Trophoblast cell (in vitro differentiated cells and primary cell): ENCODE results near the gene SLC25A23.
A peak's percentile ranks its signal among the peaks of the same experiment; 100 is the strongest.

Source experiments
- DNase-seq, 2 donors: peaks; one replicate each; pipeline ENCODE4 v3.0.0-alpha.2; 2016
- H2AFZ ChIP-seq: 2 replicates; pipeline ENCODE4 v1.6.1; 2013; ENCODE audit warnings: low read length, moderate library complexity, mild to moderate bottlenecking; ENCODE audit not compliant: insufficient read depth, poor library complexity
- H2AK5ac ChIP-seq: 2 replicates; pipeline ENCODE4 v1.6.1; 2013; ENCODE audit warnings: mild to moderate bottlenecking, low read length
- H2BK120ac ChIP-seq: 2 replicates; pipeline ENCODE4 v1.6.1; 2013; ENCODE audit warnings: low read length, mild to moderate bottlenecking, moderate library complexity; ENCODE audit not compliant: insufficient read depth, poor library complexity
- H2BK12ac ChIP-seq: 2 replicates; pipeline ENCODE4 v1.6.1; 2013; ENCODE audit warnings: mild to moderate bottlenecking, low read length, moderate library complexity
- H2BK5ac ChIP-seq: 2 replicates; pipeline ENCODE4 v1.6.1; 2013; ENCODE audit warnings: low read length, low read depth, moderate library complexity, mild to moderate bottlenecking; ENCODE audit not compliant: poor library complexity
- H3K14ac ChIP-seq: 2 replicates; pipeline ENCODE4 v1.6.1; 2013; ENCODE audit warnings: mild to moderate bottlenecking, low read length
- H3K18ac ChIP-seq: 2 replicates; pipeline ENCODE4 v1.6.1; 2013; ENCODE audit warnings: mild to moderate bottlenecking, low read length
- H3K23ac ChIP-seq: 2 replicates; pipeline ENCODE4 v1.6.1; 2013; ENCODE audit warnings: low read length
- H3K27ac ChIP-seq: 2 replicates; pipeline ENCODE4 v1.5.1; 2013; ENCODE audit warnings: low read depth, mild to moderate bottlenecking, inconsistent platforms, low read length, moderate library complexity
- H3K27me3 ChIP-seq: 2 replicates; pipeline ENCODE4 v1.6.1; 2013; ENCODE audit warnings: inconsistent platforms, mild to moderate bottlenecking, low read length, moderate library complexity; ENCODE audit not compliant: insufficient read depth
- H3K36me3 ChIP-seq, 2 experiments: 1 replicate in 1 of 2; 2 replicates in 1 of 2; pipeline ENCODE4 v1.6.1; 2013; ENCODE audit warnings: low read length in 2 of 2, mild to moderate bottlenecking in 2 of 2, moderate library complexity in 1 of 2; ENCODE audit not compliant: insufficient read depth in 2 of 2, control insufficient read depth in 1 of 2
- H3K4ac ChIP-seq: 2 replicates; pipeline ENCODE4 v1.6.1; 2013; ENCODE audit warnings: low read depth, mild to moderate bottlenecking, low read length, moderate library complexity
- H3K4me1 ChIP-seq, 2 experiments: 1 replicate in 1 of 2; 2 replicates in 1 of 2; pipeline ENCODE4 v1.6.1; 2013; ENCODE audit warnings: low read length in 2 of 2, mild to moderate bottlenecking in 2 of 2, moderate library complexity in 1 of 2; ENCODE audit not compliant: insufficient read depth in 2 of 2, control insufficient read depth in 1 of 2
- H3K4me2 ChIP-seq: 2 replicates; pipeline ENCODE4 v1.6.1; 2013; ENCODE audit warnings: inconsistent platforms, mild to moderate bottlenecking, low read length, moderate library complexity
- H3K4me3 ChIP-seq: 2 replicates; pipeline ENCODE4 v1.5.1; 2013; ENCODE audit warnings: mild to moderate bottlenecking, low read depth, low read length, inconsistent platforms
- H3K79me1 ChIP-seq: one replicate; pipeline ENCODE4 v1.6.1; 2013; ENCODE audit warnings: low read length
- H3K79me2 ChIP-seq: 2 replicates; pipeline ENCODE4 v1.6.1; 2013; ENCODE audit warnings: low read length, mild to moderate bottlenecking; ENCODE audit not compliant: control insufficient read depth, insufficient read depth, poor library complexity
- H3K9ac ChIP-seq: 2 replicates; pipeline ENCODE4 v1.6.1; 2013; ENCODE audit warnings: mild to moderate bottlenecking, low read length
- H3K9me3 ChIP-seq: 2 replicates; pipeline ENCODE4 v1.6.1; 2013; ENCODE audit warnings: low read depth, mild to moderate bottlenecking, control low read depth, inconsistent platforms, low read length; ENCODE audit not compliant: insufficient read depth
- H4K12ac ChIP-seq: 2 replicates; pipeline ENCODE4 v1.6.1; 2013; ENCODE audit warnings: low read depth, mild to moderate bottlenecking, low read length, moderate library complexity
- H4K8ac ChIP-seq: 2 replicates; pipeline ENCODE4 v1.6.1; 2013; ENCODE audit warnings: low read depth, mild to moderate bottlenecking, low read length, moderate library complexity
- H4K91ac ChIP-seq: one replicate; pipeline ENCODE4 v1.6.1; 2013; ENCODE audit warnings: low read depth, mild to moderate bottlenecking, low read length, moderate library complexity
- WGBS: extraction: QIAGEN DNeasy Blood & Tissue Kit; methylation state at CpG from one replicate; pipeline ENCODE4 v1.1.7; 2013; ENCODE audit warnings: missing lambda C conversion rate; ENCODE audit not compliant: insufficient read length, insufficient coverage; ENCODE audit errors: extremely low coverage; 5-methylcytosine and 5-hydroxymethylcytosine counted together

Gene SLC25A23

GRCh38 chr19:6475321-6476108 is 15.9 kb upstream of the SLC25A23 start:
- Histone ChIP-seq H3K79me2 (no peaks in the 10 kb centered on the region), H2BK12ac (no peak overlapping the region), H3K4me3 (peak overlapping the region; percentile 53), H2AFZ (peak overlapping the region; percentile 23), H2BK5ac (no peak overlapping the region), H3K4me2 (peak overlapping the region; percentile 49), H3K4me1 (peaks cover 10 to 14% of the 10 kb centered on the region in 2 experiments), H4K91ac (no peak overlapping the region), H4K12ac (no peak overlapping the region), H3K14ac (no peak overlapping the region), H3K23ac (no peak overlapping the region), H3K79me1 (no peaks in the 10 kb centered on the region), H2AK5ac (no peak overlapping the region), H2BK120ac (no peak overlapping the region), H3K27me3 (no peaks in the 10 kb centered on the region), H3K18ac (no peak overlapping the region), H3K36me3 (no peaks in the 10 kb centered on the region), H3K4ac (no peak overlapping the region), H3K9me3 (peaks cover 9% of the 10 kb centered on the region), H3K27ac (no peak overlapping the region), H4K8ac (no peak overlapping the region), H3K9ac (no peak overlapping the region)
- no CpG with 5 or more reads among the region's 52 CpGs for WGBS
- DNase-seq = no peak

DNA sequence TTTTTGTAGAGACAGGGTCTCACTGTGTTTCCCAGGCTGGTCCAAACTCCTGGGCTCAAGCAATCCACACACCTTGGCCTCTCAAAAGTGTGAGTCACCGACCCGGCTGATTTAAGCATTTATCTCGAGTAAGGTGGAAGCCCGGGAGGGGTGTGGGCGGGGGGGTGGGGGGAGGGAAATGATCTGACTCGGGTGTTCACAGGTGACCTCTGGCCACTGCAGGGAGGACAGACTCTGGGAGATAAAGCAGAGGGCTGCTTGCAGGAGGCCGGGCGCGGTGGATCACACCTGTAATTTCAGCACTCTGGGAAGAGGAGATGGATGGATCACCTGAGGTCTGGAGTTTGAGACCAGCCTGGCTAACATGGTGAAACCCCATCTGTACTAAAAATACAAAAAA is 14.1 kb upstream of the SLC25A23 start:
- no peak overlapping the region for H3K23ac ChIP-seq
- no peak overlapping the region for H2BK12ac ChIP-seq
- no peaks in the 10 kb centered on the region for H3K36me3 ChIP-seq
- peaks cover 9% of the 10 kb centered on the region for H3K9me3 ChIP-seq
- H3K9ac ChIP-seq = no peak overlapping the region
- no peak overlapping the region for H4K12ac ChIP-seq
- no peak overlapping the region for H3K14ac ChIP-seq
- no peak overlapping the region for H3K18ac ChIP-seq
- no peak overlapping the region for H2AK5ac ChIP-seq
- H3K27me3 ChIP-seq = no peaks in the 10 kb centered on the region
- no peaks in the 10 kb centered on the region for H3K79me2 ChIP-seq
- no peak overlapping the region for H2BK5ac ChIP-seq
- no peak overlapping the region for H3K4ac ChIP-seq
- H3K27ac ChIP-seq = no peak overlapping the region
- no peak overlapping the region for H2AFZ ChIP-seq
- no peak overlapping the region for H4K91ac ChIP-seq
- H3K4me3 ChIP-seq = no peak overlapping the region
- WGBS = no CpG with 5 or more reads among the region's 9 CpGs
- H3K4me1 ChIP-seq = peaks cover 10 to 14% of the 10 kb centered on the region in 2 experiments
- no peaks in the 10 kb centered on the region for H3K79me1 ChIP-seq
- no peak overlapping the region for H3K4me2 ChIP-seq
- no peak overlapping the region for H4K8ac ChIP-seq
- no peak overlapping the region for H2BK120ac ChIP-seq
- DNase-seq = peak; percentile 14 to 32

GRCh38 chr19:6472713-6473112 is 13.1 kb upstream of the SLC25A23 start:
- no peak overlapping the region for H3K23ac ChIP-seq
- peaks cover 10 to 14% of the 10 kb centered on the region in 2 experiments for H3K4me1 ChIP-seq
- no peak overlapping the region for H2AFZ ChIP-seq
- H3K4ac ChIP-seq = no peak overlapping the region
- H3K79me1 ChIP-seq = no peaks in the 10 kb centered on the region
- H3K18ac ChIP-seq = no peak overlapping the region
- no peak overlapping the region for H3K27ac ChIP-seq
- DNase-seq = peak; percentile 54 to 61
- H4K12ac ChIP-seq = no peak overlapping the region
- peaks cover 9% of the 10 kb centered on the region for H3K9me3 ChIP-seq
- no CpG with 5 or more reads among the region's 4 CpGs for WGBS
- no peaks in the 10 kb centered on the region for H3K27me3 ChIP-seq
- H2BK12ac ChIP-seq = no peak overlapping the region
- no peaks in the 10 kb centered on the region for H3K79me2 ChIP-seq
- H3K4me2 ChIP-seq = no peak overlapping the region
- peaks cover 0 to 5% of the 10 kb centered on the region in 2 experiments for H3K36me3 ChIP-seq
- no peak overlapping the region for H2BK5ac ChIP-seq
- H2BK120ac ChIP-seq = no peak overlapping the region
- H3K4me3 ChIP-seq = no peak overlapping the region
- H3K9ac ChIP-seq = no peak overlapping the region
- H4K91ac ChIP-seq = no peak overlapping the region
- no peak overlapping the region for H4K8ac ChIP-seq
- H2AK5ac ChIP-seq = no peak overlapping the region
- H3K14ac ChIP-seq = no peak overlapping the region

GRCh38 chr19:6471076-6471475 is 11.5 kb upstream of the SLC25A23 start:
- Histone ChIP-seq H3K27ac (no peak overlapping the region), H3K9ac (no peak overlapping the region), H2BK5ac (no peak overlapping the region), H3K23ac (no peak overlapping the region), H3K79me1 (no peaks in the 10 kb centered on the region), H3K9me3 (peaks cover 6% of the 10 kb centered on the region), H2AK5ac (no peak overlapping the region), H2AFZ (no peak overlapping the region), H3K18ac (no peak overlapping the region), H3K4me2 (no peak overlapping the region), H3K27me3 (no peaks in the 10 kb centered on the region), H2BK12ac (no peak overlapping the region), H4K91ac (no peak overlapping the region), H3K36me3 (peaks cover 7 to 11% of the 10 kb centered on the region in 2 experiments), H3K79me2 (no peaks in the 10 kb centered on the region), H3K4me3 (no peak overlapping the region), H2BK120ac (no peak overlapping the region), H3K14ac (no peak overlapping the region), H3K4me1 (peaks cover 7 to 8% of the 10 kb centered on the region in 2 experiments), H4K8ac (no peak overlapping the region), H3K4ac (no peak overlapping the region), H4K12ac (no peak overlapping the region)
- DNase-seq = no peak
- no CpG with 5 or more reads among the region's 14 CpGs for WGBS
